NCI-H1694 treated with DMSO at 0.1 percent for 48 hours (cell line): ENCODE data around the gene GBF1.
A peak's percentile ranks its signal among the peaks of the same experiment; 100 is the strongest.
"Not testable (repeated sequence)": the region's sequence is repeated elsewhere in the genome, so short reads cannot be mapped to it uniquely, and the experiment has no call there.

ENCODE experiments used
- DNase-seq: peaks from one replicate; lab custom pipeline; 2025; lab: John Stamatoyannopoulos, UW

Gene GBF1

DNA sequence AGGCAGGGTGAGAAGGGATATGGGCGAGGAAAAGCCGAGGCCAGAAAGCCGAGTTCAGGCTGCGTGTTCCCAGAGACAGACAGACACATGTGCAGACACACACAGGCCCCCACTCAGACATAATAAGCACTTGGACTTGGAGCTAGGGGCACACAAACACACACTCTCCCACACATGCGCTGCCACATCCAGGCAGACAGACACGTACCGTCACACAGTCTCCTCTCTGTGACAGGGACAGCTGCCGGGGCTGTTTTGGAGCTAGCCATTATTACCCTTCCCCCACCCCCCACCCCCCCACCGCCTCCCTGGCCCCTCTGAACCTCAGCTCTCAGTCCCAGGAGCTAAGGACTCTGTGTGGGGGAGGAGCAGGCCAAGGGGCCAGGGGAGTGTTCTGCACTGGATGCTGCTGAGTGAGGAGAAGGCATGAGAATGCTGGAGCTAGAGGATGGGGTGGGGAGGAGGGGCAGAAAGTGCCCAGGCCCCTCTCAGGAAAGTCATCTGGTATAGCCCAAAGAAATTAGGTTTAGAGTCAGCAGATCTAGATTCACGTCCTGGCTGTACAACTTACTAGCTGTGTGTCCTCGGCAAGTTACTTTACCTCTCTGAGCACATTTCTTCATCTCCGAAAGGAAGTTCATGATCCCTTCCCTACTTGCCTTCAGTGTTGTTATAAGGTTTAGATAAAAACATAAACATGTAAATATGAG, 10.3 kb upstream of the GBF1 start:
- DNase-seq: no peak

GRCh38 chr10:102235598-102235920, 9.8 kb upstream of the GBF1 start:
- no peak for DNase-seq

DNA sequence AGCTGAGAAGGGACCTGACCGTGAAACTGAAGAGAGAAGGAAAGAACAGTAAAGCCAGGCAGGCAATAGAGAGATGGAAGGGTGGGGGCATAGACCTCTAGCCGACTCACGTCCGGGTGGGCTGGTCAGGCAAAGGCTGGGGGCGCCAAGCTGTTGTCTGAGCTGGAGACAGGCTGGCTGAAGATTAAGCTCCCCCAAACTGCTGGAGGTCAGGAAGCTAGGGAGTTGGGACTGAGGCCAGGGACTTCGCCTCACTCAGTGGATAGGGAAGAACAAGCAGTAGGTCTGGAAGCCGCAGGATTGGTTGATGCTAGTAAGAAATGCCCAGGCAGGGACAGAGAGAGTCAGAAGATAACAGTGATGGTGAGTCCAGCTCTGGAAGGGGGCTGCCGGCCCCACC, 9.3 kb upstream of the GBF1 start:
- no peak for DNase-seq

DNA sequence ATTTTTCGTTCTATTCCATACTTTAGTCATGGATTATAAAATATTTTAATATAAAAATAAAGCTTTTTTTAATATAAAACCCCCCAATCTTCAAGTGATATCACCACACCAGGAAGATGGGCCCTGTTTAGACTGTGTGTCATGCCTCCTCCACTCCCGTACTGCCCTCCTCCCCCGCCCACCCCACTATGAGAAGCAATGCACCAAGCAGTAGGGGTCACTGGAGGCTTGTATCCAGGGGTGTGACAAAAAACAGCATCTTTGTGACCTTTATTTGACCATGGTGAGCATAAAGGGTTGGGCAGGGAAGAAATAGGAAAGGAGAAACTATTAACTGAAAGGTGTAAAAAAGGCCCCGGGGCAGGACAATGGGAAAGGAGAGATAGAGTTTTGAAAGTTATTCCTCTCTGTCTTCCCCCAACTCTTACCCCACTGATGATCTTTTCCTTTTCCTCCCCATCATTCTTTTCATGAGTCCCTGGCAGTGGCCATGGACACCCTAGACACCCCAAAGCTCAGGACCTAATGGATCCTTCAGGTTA, 7.5 kb upstream of the GBF1 start:
- DNase-seq: no peak

- no peak for DNase-seq
Observed at GRCh38 chr10:102240467-102241031, 4.8 kb upstream of the GBF1 start.

DNA sequence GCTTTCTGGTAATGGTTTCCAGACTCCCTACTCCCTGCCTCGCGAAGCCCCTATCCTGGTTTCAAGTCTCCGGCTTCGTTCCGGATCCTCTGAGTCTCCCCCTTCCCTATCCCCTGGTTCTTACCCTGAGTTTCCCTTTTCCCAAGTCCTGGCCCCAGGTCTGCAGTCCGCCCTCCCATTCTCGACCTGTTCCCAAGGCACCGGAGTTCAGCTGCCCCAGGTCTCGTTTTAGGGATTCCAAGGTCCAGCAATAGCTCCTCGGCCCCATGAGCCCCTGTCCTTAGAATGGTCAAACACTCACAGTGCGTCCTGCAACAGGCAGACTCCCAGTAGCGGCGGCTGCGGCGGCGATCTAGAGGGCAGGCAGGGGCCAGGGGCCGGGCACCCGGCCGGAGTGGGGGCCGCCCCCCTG, 4.3 kb upstream of the GBF1 start:
- no peak for DNase-seq

- peak; percentile 12 for DNase-seq
Observed at GRCh38 chr10:102241444-102242117, 3.8 kb upstream of the GBF1 start, which contains the start of gene PITX3. Gene PITX3, minus strand, starts transcription at chr10:102241512. Its CDS starts 9,432 bp downstream, at chr10:102232080.

DNA sequence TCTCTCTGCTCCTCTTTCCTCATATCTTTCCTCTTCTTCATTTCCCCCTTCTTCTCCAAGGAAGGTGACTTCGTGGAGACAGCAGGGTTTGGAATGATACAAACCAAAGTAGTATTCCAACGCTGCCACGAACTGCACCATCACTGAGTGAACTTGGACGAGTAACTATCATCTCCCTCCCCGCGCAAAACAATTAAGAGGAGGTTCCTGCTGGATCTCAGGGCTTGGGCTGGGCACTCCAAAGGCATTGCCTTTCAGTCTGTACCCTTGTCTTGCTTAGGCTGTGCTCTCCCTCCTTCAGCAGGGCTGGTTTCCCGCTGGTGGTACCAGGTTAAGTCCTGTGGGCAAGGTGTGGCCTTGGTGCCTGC, 3.2 kb upstream of the GBF1 start:
- no peak for DNase-seq

- no peak for DNase-seq
Observed at GRCh38 chr10:102243309-102243708, 2.0 kb upstream of the GBF1 start.

DNA sequence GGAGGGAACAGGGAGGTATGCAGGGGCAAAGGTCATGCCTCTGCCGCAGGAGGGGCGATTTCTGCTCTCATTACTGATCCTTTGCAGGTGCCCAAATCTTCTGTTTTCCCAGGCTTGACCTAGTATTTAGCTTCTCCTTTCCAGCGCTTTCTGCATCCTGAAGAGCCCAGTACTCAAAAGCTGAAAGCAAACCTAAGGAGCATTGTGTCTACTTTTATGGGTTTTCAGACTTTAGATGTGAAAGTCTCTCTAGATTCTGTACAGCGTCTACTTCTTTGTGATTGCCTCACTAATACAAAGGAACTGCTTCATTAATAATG, 560 bp downstream of the GBF1 start:
- DNase-seq: no peak

DNA sequence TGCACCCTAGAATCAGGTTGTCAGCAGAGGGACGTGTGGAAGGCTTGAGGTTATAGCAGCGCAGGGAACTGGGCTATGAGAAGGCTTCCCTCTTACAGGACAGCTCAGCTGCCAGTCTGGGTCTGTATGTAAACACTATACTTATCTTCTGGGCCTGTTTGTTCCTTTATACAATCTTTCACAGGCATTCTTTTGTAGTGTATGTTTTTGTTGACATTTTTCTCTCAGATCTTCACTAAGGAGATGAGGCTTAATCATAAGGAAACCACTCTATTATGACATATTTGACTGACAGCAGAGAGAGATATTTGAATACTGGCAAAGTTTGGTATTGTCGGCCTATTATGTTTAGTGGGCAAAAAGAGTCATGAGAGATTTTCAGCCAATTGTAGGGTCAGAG, 929 bp downstream of the GBF1 start:
- no peak for DNase-seq

GRCh38 chr10:102247734-102248133, 2.4 kb downstream of the GBF1 start:
- DNase-seq: no peak

GRCh38 chr10:102252508-102252907, 7.2 kb downstream of the GBF1 start:
- DNase-seq: not testable (repeated sequence)

DNA sequence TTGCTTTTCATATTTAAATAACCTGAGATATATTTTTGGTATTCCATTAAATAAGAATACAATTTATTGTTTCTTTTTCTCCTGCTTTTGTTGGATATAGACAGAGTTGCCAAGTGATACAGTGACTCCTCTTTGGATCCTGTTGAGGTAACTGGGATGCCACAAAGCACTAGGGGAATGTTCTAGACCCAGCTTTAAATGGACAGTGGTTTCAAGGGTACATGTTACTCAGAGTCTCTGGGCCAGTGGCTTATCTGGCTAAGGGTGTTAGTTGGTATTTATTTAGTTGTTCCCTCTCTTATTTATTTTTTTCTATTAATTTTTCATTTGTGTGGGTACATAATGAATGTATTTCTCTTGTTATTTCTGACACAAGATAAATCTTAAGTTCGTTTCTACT, 9.1 kb downstream of the GBF1 start:
- DNase-seq: no peak

DNA sequence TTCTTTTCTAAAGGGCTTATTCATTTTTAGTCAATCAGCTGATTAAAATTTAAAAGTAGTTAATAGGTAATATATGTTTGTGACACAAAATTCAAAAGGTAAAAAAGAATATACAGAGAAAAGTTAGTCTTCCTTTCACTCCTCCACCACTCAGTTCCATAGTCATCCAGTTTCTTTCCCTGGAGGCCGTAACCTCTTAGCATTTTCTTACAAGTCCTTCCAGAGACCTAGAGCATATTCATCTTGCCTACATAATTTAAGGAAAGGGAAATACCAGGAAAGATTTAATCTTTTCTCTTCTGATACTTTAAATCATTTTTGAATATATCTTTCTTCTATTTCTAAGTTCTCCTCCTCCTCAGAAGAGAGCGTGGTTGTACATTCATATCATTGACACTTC, 10.1 kb downstream of the GBF1 start:
- DNase-seq: no peak

DNA sequence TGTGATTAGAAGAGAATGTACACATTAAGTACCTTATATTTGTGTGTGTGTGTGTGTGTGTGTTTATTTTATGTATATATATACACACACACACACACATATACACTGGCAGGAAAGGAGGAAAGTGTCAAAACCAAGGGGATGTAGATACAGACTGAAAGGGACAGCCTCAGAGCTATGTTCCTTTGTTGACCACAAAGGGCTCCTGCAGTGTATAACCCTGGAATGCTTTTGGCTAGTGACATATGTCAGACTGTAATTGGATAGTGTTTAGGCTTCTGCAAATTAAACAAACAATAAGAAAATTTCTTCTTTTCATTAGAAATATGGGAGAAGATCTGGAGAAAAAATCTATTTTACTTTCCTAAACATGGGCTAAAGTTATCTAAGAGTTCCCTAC, 15.9 kb downstream of the GBF1 start:
- no peak for DNase-seq

DNA sequence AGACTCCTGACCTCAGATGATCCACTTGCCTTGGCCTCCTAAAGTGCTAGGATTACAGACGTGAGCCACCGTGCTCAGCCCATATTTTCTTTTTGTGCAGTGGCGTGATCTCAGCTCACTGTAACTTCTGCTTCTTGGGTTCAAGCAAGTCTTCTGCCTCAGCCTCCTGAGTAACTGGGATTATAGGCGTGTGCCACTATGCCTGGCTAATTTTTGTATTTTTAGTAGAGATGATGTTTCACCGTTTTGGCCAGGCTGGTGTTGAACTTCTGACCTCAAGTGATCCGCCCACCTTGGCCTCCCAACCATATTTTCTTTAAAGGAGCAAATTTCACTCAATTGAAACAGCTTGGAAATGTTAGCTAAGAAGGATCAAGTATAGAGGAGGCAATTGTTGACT, 16.5 kb downstream of the GBF1 start:
- no peak for DNase-seq

- DNase-seq: no peak
Observed at GRCh38 chr10:102262744-102263370, 17.5 kb downstream of the GBF1 start.

DNA sequence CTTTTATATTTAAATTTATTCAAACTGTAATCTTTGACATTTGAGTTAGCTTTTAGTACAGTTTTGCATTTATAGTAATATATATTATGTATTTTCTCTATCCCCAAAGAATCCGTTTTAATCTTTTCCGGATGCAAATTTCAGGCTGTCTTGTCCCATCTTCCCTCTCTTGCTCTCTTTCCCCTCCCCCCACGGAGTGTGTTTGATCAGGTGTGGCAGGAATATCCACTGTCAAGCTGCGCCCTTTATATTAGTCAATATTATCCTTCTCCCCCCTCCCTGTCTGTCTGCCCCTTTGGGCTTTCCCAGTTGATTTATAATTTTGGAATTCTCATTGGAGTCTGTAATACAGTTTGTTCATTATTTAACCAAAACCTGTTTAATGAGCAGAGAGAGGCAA, 19.0 kb downstream of the GBF1 start:
- no peak for DNase-seq

GRCh38 chr10:102266670-102267069, 21.3 kb downstream of the GBF1 start:
- no peak for DNase-seq

GRCh38 chr10:102267748-102268147, 22.4 kb downstream of the GBF1 start:
- no peak for DNase-seq

DNA sequence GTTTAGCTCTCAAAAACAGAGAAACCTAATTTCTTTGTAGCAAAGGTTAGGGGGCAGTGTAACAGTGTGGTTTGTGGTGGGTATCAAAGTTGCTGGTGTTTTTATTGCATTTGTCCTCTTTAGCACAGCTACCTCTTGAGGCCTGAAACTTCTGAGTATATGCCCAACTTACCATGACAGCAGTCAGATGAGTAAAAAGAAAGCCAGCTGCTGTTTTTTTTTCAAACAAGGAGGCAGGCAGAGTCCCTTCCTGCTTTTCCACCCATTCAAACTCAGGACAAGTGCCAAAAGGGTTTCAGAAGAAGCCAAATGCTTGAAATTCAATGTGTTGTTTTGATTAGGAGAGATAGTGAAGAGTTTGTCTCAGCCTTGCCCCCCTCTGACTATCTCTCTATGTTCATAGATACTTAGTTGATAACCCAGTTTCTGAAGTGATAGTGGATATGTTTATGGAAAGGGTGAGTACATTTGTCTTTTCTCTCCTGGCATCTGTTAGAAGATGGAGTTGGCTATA, 23.1 kb downstream of the GBF1 start:
- no peak for DNase-seq

- DNase-seq: no peak
Observed at GRCh38 chr10:102269017-102269416, 23.7 kb downstream of the GBF1 start.
